Left kidney (tissue), 2 donors: ENCODE results near the gene SEMA6D. TPM values are rescaled to one million over a fixed set of nuclear protein-coding genes. Genes with fewer than 3 reads are reported as not detected.
A peak's percentile ranks its signal among the peaks of the same experiment; 100 is the strongest.

Experiments
- DNase-seq: peaks from one replicate; pipeline ENCODE4 v3.0.0-alpha.2; 2013
- polyA plus RNA-seq: library from polyadenylated mRNA; unstranded; fragments of 120-200 nt; gene quantifications from one replicate; pipeline ENCODE4 v1.2.1, GENCODE V29; 2013; ENCODE audit not compliant: insufficient read length

Gene SEMA6D
- polyA plus RNA-seq, 1 donor = 41.4 TPM

- DNase-seq = no peak
These were observed 70.6 kb downstream of the SEMA6D start for GRCh38 chr15:47787875-47788274.

GRCh38 chr15:47788685-47789084 is 71.4 kb downstream of the SEMA6D start:
- DNase-seq = no peak

GRCh38 chr15:47791161-47791560 is 73.9 kb downstream of the SEMA6D start:
- no peak for DNase-seq

GRCh38 chr15:47792231-47792630 is 74.9 kb downstream of the SEMA6D start:
- DNase-seq = no peak

- DNase-seq = no peak
These were observed 77.1 kb downstream of the SEMA6D start for GRCh38 chr15:47794252-47794914.

GRCh38 chr15:47795864-47796263 is 78.6 kb downstream of the SEMA6D start:
- DNase-seq = no peak

- DNase-seq = no peak
These were observed 79.0 kb downstream of the SEMA6D start for GRCh38 chr15:47796339-47796738.

GRCh38 chr15:47796830-47797229 is 79.5 kb downstream of the SEMA6D start:
- DNase-seq = no peak

GRCh38 chr15:47801522-47801921 is 84.2 kb downstream of the SEMA6D start:
- DNase-seq = no peak

- no peak for DNase-seq
These were observed 84.9 kb downstream of the SEMA6D start for GRCh38 chr15:47802216-47802615.

GRCh38 chr15:47803767-47804166 is 86.5 kb downstream of the SEMA6D start:
- no peak for DNase-seq

GRCh38 chr15:47804733-47805132 is 87.4 kb downstream of the SEMA6D start:
- no peak for DNase-seq

- DNase-seq = no peak
These were observed 88.7 kb downstream of the SEMA6D start for GRCh38 chr15:47806008-47806407.

GRCh38 chr15:47811172-47811571 is 93.9 kb downstream of the SEMA6D start:
- no peak for DNase-seq

- no peak for DNase-seq
These were observed 95.2 kb downstream of the SEMA6D start for GRCh38 chr15:47812470-47812999.

- no peak for DNase-seq
These were observed 96.6 kb downstream of the SEMA6D start for GRCh38 chr15:47813748-47814384.

GRCh38 chr15:47814620-47815019 is 97.3 kb downstream of the SEMA6D start:
- no peak for DNase-seq

- no peak for DNase-seq
These were observed 100.8 kb downstream of the SEMA6D start for GRCh38 chr15:47817969-47818548.

- no peak for DNase-seq
These were observed 101.9 kb downstream of the SEMA6D start for GRCh38 chr15:47819158-47819557.

GRCh38 chr15:47820057-47820746 is 102.9 kb downstream of the SEMA6D start:
- DNase-seq = no peak

GRCh38 chr15:47820747-47821319 is 103.5 kb downstream of the SEMA6D start:
- DNase-seq = no peak

GRCh38 chr15:47822048-47822447 is 104.7 kb downstream of the SEMA6D start:
- peak; percentile 32 for DNase-seq
